GM12878 (cell line): Measurements from ENCODE around the gene TMEM52B. TPM values are rescaled to one million over a fixed set of nuclear protein-coding genes. Genes with fewer than 3 reads are reported as not detected.
A peak's percentile ranks its signal among the peaks of the same experiment; 100 is the strongest.

ENCODE experiments used
- ATAC-seq: fragments of 200-7000 bp; cut with Tn5 transposase; 3 replicates; pipeline ENCODE4 v1.9.1; 2020; ENCODE audit warnings: mild to moderate bottlenecking, moderate library complexity
- BruUV-seq: library from RNA; stranded (reverse); fragments of 400-500 nt; replicated peaks from 2 replicates; lab custom pipeline; 2021; lab: Mats Ljungman, UMichigan
- CTCF ChIA-PET: fragments of 300-600 bp; sonication (Branson Sonifier 250); formaldehyde crosslinking; extraction: SDS; loops from one replicate; lab custom pipeline; 2021; ENCODE audit warnings: inconsistent platforms; lab: Yijun Ruan, JAX
- POLR2A ChIA-PET: fragments of 350-600 bp; formaldehyde crosslinking; extraction: SDS; loops from one replicate; lab custom pipeline; 2021; ENCODE audit warnings: inconsistent platforms; lab: Charles Lee
- RAD21 ChIA-PET: fragments of 300-600 bp; sonication (Branson Sonifier 250); formaldehyde crosslinking; loops from one replicate; lab custom pipeline; 2023; ENCODE audit warnings: antibody characterized with exemption; ENCODE audit not compliant: unreplicated experiment; lab: Charles Lee
- SMC1A ChIA-PET: fragments of 300-600 bp; sonication (Branson Sonifier 250); formaldehyde crosslinking; loops from one replicate; lab custom pipeline; 2023; ENCODE audit not compliant: unreplicated experiment, uncharacterized antibody; lab: Charles Lee
- DNase-seq: peaks from one replicate; pipeline ENCODE4 v3.0.0-alpha.2; 2011; ENCODE audit warnings: low read depth, low spot score
- FAIRE-seq: peaks from 3 replicates; lab custom pipeline; 2011; peaks lifted over from hg19 to GRCh38; lab: Jason Lieb, UNC
- H2AFZ ChIP-seq: 2 replicates; pipeline ENCODE4 v1.6.0; 2011; ENCODE audit warnings: low read depth, low read length, control low read depth; ENCODE audit not compliant: control insufficient read depth
- H3K27ac ChIP-seq: 2 replicates; pipeline ENCODE4 v1.5.1; 2011; ENCODE audit warnings: control low read depth; ENCODE audit not compliant: control insufficient read depth, insufficient read depth
- H3K27me3 ChIP-seq, 2 experiments: replicated peaks in 1 of 2; 2 replicates each; pipeline versions ENCODE4 v1.6.0 to v1.6.1; 2011; ENCODE audit warnings: low read length in 1 of 2; ENCODE audit not compliant: control insufficient read depth in 2 of 2, insufficient read depth in 2 of 2
- H3K36me3 ChIP-seq, 2 experiments: 2 replicates each; pipeline ENCODE4 v1.5.1; 2011; ENCODE audit warnings: low read length in 1 of 2; ENCODE audit not compliant: control insufficient read depth in 2 of 2, insufficient read depth in 2 of 2
- H3K4me1 ChIP-seq: 2 replicates; pipeline ENCODE4 v1.6.1; 2011; ENCODE audit warnings: mild to moderate bottlenecking, low read length, moderate library complexity, mixed read lengths; ENCODE audit not compliant: control insufficient read depth, insufficient read depth
- H3K4me2 ChIP-seq: 2 replicates; pipeline ENCODE4 v1.6.0; 2011; ENCODE audit warnings: control low read depth; ENCODE audit not compliant: control insufficient read depth, insufficient read depth
- H3K4me3 ChIP-seq: fragments of 200-600 bp; sonication (generic); 2 replicates; pipeline ENCODE4 v1.5.1; 2016
- H3K79me2 ChIP-seq: 2 replicates; pipeline ENCODE4 v1.6.0; 2011; ENCODE audit warnings: low read length; ENCODE audit not compliant: control insufficient read depth, insufficient read depth
- H3K9ac ChIP-seq: 2 replicates; pipeline ENCODE4 v1.8.0; 2011; ENCODE audit warnings: low read length, control low read depth, mixed read lengths; ENCODE audit not compliant: control insufficient read depth, insufficient read depth
- H3K9me3 ChIP-seq: replicated peaks from 3 replicates; pipeline ENCODE4 v1.5.1; 2011; ENCODE audit warnings: mild to moderate bottlenecking, low read length; ENCODE audit not compliant: control insufficient read depth, insufficient read depth
- H4K20me1 ChIP-seq: 2 replicates; pipeline ENCODE4 v1.6.0; 2011; ENCODE audit not compliant: control insufficient read depth, insufficient read depth
- CHD2 ChIP-seq: IDR thresholded peaks from 2 replicates; pipeline ENCODE4 v1.6.1; 2011; ENCODE audit warnings: low read depth, low read length, improper control_type of control experiment, borderline replicate concordance
- EGR1 ChIP-seq, 2 experiments: IDR thresholded peaks; 1 replicate in 1 of 2; 2 replicates in 1 of 2; pipeline ENCODE4 v1.6.1; 2011 to 2012; ENCODE audit warnings: low read depth in 2 of 2, low read length in 2 of 2, borderline replicate concordance in 1 of 2, mild to moderate bottlenecking in 1 of 2, moderate library complexity in 1 of 2
- JUND ChIP-seq: IDR thresholded peaks from 2 replicates; pipeline ENCODE4 v1.6.1; 2012; ENCODE audit warnings: low read depth, mild to moderate bottlenecking, low read length, improper control_type of control experiment, moderate library complexity
- MYB ChIP-seq: fragments of 150-350 bp; IDR thresholded peaks from 2 replicates; pipeline ENCODE4 v1.6.1; 2014; ENCODE audit warnings: mild to moderate bottlenecking, low read depth, low read length, borderline replicate concordance
- POLR2A ChIP-seq: IDR thresholded peaks from 2 replicates; pipeline ENCODE4 v1.6.1; 2011; ENCODE audit warnings: low read depth, mild to moderate bottlenecking, low read length
- RAD21 ChIP-seq: IDR thresholded peaks from 2 replicates; pipeline ENCODE4 v1.6.1; 2011; ENCODE audit warnings: mild to moderate bottlenecking, low read depth, low read length, moderate library complexity; ENCODE audit not compliant: insufficient read depth
- RUNX3 ChIP-seq: IDR thresholded peaks from 2 replicates; pipeline ENCODE4 v1.6.1; 2012; ENCODE audit warnings: low read length, inconsistent platforms
- SMC3 ChIP-seq: IDR thresholded peaks from 2 replicates; pipeline ENCODE4 v1.6.1; 2011; ENCODE audit warnings: low read length, improper control_type of control experiment, borderline replicate concordance
- WGBS: methylation state at CpG from one replicate; pipeline ENCODE4 v1.1.6; 2016; ENCODE audit warnings: low lambda C conversion rate; ENCODE audit not compliant: insufficient replicate concordance, insufficient coverage; ENCODE audit errors: missing lambda C conversion rate; 5-methylcytosine and 5-hydroxymethylcytosine counted together
- in situ Hi-C: fragments of 300-500 bp; cut with MboI; formaldehyde crosslinking; loops from 9 replicates; pipeline ENCODE4 v1.14.3; 2018; ENCODE audit warnings: mixed read lengths
- intact Hi-C: fragments of 100-400 bp; cut with micrococcal nuclease; formaldehyde crosslinking; loops from one replicate; pipeline ENCODE4 v1.14.2; 2022; ENCODE audit not compliant: unreplicated experiment
- polyA plus RNA-seq, 11 experiments: library from polyadenylated mRNA; depleted of rRNA in 4 of 11; unstranded in 6 of 11; stranded (reverse) in 5 of 11; fragments of >200 nt; fragmentation: Nextera tagmentation in 4 of 11; fragmentation: Illumina TruSeq in 1 of 11; extraction: Ambion mirVana in 4 of 11; extraction: Trizol in 1 of 11; gene quantifications; 1 replicate in 1 of 11; 2 replicates in 10 of 11; pipeline versions ENCODE4 v1.2.1 to v1.2.3, GENCODE V29; 2011 to 2016; ENCODE audit warnings: inconsistent platforms in 2 of 11, missing spikeins in 2 of 11, low read depth in 1 of 11
- total RNA-seq, 4 experiments: library from RNA; depleted of rRNA in 3 of 4; stranded (reverse); fragments of >200 nt in 3 of 4; fragmentation: Illumina TruSeq in 1 of 4; extraction: Trizol in 1 of 4; gene quantifications; 2 replicates each; pipeline versions ENCODE4 v1.2.1 to v1.2.3, GENCODE V29; 2013 to 2021
- TF ChIP-seq, protein P1 (sequence below), 3 experiments: IDR thresholded peaks in 2 of 3; conservative IDR thresholded peaks in 1 of 3; 2 replicates each; pipeline ENCODE4 v1.5.1; 2011; ENCODE audit warnings: low read depth in 3 of 3, low read length in 3 of 3, mild to moderate bottlenecking in 3 of 3, control low read depth in 2 of 3, moderate library complexity in 2 of 3, inconsistent platforms in 1 of 3, mixed read lengths in 1 of 3; ENCODE audit not compliant: control insufficient read depth in 2 of 3, insufficient read depth in 1 of 3; ENCODE audit errors: extremely low read depth in 1 of 3
- TF ChIP-seq, protein P2 (sequence below): IDR thresholded peaks from 2 replicates; pipeline ENCODE4 v1.6.1; 2012; ENCODE audit warnings: low read length, inconsistent platforms

Gene TMEM52B
- total and polyA plus RNA-seq, 10 of the 15 experiments (the other 5 are each of a cell fraction or from before 2014, with no cell fraction given), result not detected

DNA sequence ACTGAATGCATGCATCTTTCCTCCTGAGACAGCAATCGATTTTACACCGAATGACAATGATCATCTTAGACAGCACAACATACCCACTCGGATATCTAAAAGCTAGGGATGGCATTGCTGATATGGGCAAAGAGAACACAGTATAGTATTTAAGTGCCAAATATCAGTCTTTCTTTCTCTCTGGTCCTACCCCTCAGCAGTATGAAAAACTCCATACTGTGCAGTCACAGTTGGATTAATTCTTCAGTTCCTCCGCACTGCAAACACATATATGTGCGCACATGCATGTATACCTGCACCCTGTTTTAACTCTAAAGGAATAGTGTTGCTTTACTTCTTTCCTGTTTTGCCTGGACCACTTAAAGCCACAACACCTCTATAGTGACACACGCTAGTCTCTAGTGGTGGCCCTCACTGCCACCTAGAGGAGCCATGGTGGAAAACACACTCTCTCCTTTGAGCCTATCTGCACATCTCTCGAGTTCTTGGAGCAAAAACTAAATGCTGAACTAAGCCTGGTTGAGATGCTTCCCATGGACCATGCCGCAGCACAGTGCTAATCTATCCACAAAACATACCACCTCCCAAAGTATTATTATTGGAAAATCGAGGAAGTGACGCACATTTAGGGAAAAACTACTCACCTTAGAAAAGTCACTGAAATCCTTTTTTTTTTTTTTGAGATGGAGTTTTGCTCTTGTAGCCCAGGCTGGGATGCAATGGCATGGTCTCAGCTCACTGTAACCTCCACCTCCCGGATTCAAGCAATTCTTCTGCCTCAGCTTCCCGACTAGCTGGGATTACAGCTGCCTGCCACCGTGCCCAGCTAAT is 11.9 kb downstream of the TMEM52B start:
- no peak for DNase-seq
- Histone ChIP-seq H3K4me3 (no peak overlapping the region), H3K9me3 (no peaks in the 10 kb centered on the region), H3K36me3 (no peaks in the 10 kb centered on the region), H3K79me2 (no peaks in the 10 kb centered on the region), H3K27ac (no peak overlapping the region), H3K27me3 (no peaks in the 10 kb centered on the region; a peak in 2 of 4 replicates), H3K9ac (no peak overlapping the region), H4K20me1 (no peaks in the 10 kb centered on the region), H2AFZ (no peak overlapping the region), H3K4me2 (no peak overlapping the region), H3K4me1 (peaks cover 1% of the 10 kb centered on the region)
- TF ChIP-seq MYB, result no peak
- TF ChIP-seq, protein P1, sequence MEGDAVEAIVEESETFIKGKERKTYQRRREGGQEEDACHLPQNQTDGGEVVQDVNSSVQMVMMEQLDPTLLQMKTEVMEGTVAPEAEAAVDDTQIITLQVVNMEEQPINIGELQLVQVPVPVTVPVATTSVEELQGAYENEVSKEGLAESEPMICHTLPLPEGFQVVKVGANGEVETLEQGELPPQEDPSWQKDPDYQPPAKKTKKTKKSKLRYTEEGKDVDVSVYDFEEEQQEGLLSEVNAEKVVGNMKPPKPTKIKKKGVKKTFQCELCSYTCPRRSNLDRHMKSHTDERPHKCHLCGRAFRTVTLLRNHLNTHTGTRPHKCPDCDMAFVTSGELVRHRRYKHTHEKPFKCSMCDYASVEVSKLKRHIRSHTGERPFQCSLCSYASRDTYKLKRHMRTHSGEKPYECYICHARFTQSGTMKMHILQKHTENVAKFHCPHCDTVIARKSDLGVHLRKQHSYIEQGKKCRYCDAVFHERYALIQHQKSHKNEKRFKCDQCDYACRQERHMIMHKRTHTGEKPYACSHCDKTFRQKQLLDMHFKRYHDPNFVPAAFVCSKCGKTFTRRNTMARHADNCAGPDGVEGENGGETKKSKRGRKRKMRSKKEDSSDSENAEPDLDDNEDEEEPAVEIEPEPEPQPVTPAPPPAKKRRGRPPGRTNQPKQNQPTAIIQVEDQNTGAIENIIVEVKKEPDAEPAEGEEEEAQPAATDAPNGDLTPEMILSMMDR (IDR thresholded peaks at IDR 0.05 in 2 of 3, conservative IDR thresholded peaks at IDR 0.05 in 1 of 3; ENCODE audit: control insufficient read depth in 2 of 3, extremely low read depth in 1 of 3, insufficient read depth in 1 of 3, low read depth in 3 of 3, low read length in 3 of 3), result peak; percentile 78 to 93 (median 87)
- peak; percentile 71 for TF ChIP-seq SMC3
- TF ChIP-seq, protein P2, sequence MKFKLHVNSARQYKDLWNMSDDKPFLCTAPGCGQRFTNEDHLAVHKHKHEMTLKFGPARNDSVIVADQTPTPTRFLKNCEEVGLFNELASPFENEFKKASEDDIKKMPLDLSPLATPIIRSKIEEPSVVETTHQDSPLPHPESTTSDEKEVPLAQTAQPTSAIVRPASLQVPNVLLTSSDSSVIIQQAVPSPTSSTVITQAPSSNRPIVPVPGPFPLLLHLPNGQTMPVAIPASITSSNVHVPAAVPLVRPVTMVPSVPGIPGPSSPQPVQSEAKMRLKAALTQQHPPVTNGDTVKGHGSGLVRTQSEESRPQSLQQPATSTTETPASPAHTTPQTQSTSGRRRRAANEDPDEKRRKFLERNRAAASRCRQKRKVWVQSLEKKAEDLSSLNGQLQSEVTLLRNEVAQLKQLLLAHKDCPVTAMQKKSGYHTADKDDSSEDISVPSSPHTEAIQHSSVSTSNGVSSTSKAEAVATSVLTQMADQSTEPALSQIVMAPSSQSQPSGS, result no peak
- peak; percentile 88 for TF ChIP-seq RAD21
- TF ChIP-seq EGR1 (IDR thresholded peaks at IDR 0.05; ENCODE audit: borderline replicate concordance in 1 of 2, low read depth in 2 of 2, low read length in 2 of 2), result no peak
- no peak for TF ChIP-seq JUND
- TF ChIP-seq POLR2A, result no peak
- no peak for TF ChIP-seq CHD2
- peak; percentile 25; the same call in 1 of the 2 replicates for TF ChIP-seq RUNX3
- FAIRE-seq, result peak; percentile 98
- ChIA-PET RAD21 (interaction anchor here (1.6 kb wide), 1 partner anchor 38 kb away, joined by 7 read pairs; no protein-coding TSS in a partner anchor), POLR2A (no interaction called here), CTCF (interaction anchor here (0.9 to 5.0 kb wide), 7 partner anchors 31 to 370 kb away, joined by 3 to 34 read pairs (median 4); partner anchors contain the start of gene CLEC12B), SMC1A (interaction anchor here (0.8 to 2.5 kb wide), 2 partner anchors 36 to 38 kb away, joined by 3 to 10 read pairs; no protein-coding TSS in a partner anchor)
- in situ Hi-C loops (no loop called here), intact Hi-C loops (loop anchor here (2.0 kb wide), 1 partner anchor 38 kb away; no protein-coding TSS in a partner anchor)
- no TSS peak for BruUV-seq
- peak; percentile 99 for ATAC-seq
- 13% methylated on average over 13 of the region's 13 CpGs for whole genome bisulfite sequencing
